Astrocyte of the spinal cord (primary cell): ENCODE data around the gene STN1.

Experiments
- DNase-seq: peaks from one replicate; pipeline ENCODE4 v3.0.0; 2011; ENCODE audit warnings: low read depth, low spot score
- H3K4me3 ChIP-seq: 2 replicates; pipeline ENCODE4 v1.5.1; 2011; ENCODE audit warnings: low read depth, mild to moderate bottlenecking, low read length, moderate library complexity
- CTCF ChIP-seq: IDR thresholded peaks from 2 replicates; pipeline ENCODE4 v1.5.1; 2012; ENCODE audit warnings: low read depth, mild to moderate bottlenecking, low read length, inconsistent platforms
- in situ Hi-C: cut with HindIII; loops from 2 replicates; pipeline ENCODE4 v1.10.0; 2017; ENCODE audit warnings: low sequenced_read_pairs

Gene STN1

GRCh38 chr10:103856797-103857170 is 61.2 kb downstream of the STN1 start:
- DNase-seq: no peak
- in situ Hi-C loops: no loop called here
- TF ChIP-seq CTCF: no peak
- H3K4me3 ChIP-seq: no peak overlapping the region

GRCh38 chr10:103855852-103856796 is 61.9 kb downstream of the STN1 start:
- TF ChIP-seq CTCF: no peak
- in situ Hi-C loops: no loop called here
- DNase-seq: no peak

DNA sequence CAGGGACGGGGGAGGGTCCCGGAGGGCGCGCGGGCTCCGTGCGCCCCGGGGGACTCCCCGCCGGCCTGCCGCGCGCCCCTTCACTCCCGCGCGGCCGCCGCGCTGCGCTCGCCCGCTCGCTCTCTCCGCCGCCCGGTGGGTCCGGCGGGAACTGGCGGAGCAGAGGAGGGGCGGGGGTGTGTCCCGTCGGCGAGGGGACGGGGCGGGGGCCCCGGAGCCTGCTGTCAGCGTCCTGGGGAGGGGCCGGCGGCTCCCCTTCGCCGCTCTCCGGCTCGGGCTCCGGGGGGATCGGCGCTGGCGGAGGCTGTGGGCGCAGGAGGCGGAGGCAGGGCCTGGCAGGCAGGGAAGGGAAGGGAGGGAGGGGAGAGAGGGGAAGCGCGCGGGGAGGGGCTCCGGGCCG is 62.6 kb downstream of the STN1 start, which contains the start of gene SH3PXD2A:
Gene SH3PXD2A, minus strand, starts transcription at position 153 of the 400 bp plus-strand sequence. CDS start 310 bp downstream, outside the sequence.
- DNase-seq: peak; percentile 29
- peak within 1 kb of the TSS; percentile 75 for H3K4me3 ChIP-seq
- peak; percentile 3 for TF ChIP-seq CTCF
- in situ Hi-C loops: no loop called here

More at GRCh38 chr10:103855852-103856796, 61.9 kb downstream of the STN1 start:
- H3K4me3 ChIP-seq: peak overlapping the region; percentile 75

DNA sequence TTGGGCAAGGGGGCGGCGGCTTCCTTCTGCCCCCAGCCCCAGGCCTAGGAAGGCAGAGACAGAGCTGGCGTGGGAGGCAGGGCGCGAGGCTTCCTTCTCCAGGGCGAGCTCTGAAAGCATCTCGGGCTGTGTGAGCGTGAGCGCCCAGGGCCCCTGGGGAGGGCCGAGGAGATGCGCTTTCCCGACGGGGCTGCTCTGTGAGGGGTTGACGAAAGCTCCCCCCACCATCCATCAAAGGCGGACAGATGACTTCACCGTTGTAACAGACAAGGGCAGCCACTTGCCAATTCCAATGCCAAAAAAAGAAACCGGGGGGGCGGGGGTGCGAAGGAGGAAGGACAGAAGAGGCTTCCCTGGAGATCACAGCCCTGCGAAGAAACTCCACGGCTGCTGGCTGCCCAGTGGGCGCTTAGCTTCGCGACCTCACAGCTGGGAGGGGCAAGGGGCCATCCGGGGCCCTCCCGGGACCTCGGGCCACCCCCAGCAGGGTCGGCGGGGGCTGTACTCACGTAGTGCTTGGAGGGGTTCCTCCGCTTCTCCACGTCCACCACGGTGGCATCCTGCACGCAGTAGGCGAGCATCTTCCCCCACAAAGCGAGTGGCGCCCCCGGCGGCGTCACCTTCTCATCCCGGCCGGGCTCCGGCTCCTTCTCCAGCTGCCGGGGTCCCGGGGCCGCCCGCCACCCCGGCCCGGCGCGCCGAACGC is 63.1 kb downstream of the STN1 start:
- DNase-seq: peak; percentile 32
- peak overlapping the region; percentile 75 for H3K4me3 ChIP-seq
- in situ Hi-C loops: no loop called here
- TF ChIP-seq CTCF: no peak

DNA sequence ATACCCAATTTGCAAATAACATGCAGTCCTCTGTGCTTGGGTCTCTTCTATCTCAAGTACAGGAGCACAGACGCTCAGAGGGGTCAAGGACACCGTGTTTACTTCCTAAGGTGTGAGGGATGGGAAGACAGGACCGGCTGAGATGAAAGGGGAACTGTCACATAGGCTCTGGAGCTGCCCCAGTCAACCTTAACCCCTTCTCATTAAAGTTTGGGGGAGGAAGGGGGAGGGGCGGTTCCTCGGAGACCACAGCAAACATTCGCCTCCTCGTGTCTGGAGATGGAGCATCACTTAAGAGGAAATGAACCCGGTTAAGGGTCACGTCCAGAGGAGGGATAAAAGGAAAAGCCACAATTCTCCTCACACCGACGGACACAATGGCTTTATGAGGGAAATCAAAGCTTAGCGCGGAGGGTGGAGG is 63.7 kb downstream of the STN1 start:
- peak; percentile 45 for DNase-seq
- in situ Hi-C loops: no loop called here
- H3K4me3 ChIP-seq: peak overlapping the region; percentile 75

More for the DNA sequence above, 63.7 kb downstream of the STN1 start:
- peak; percentile 6 for TF ChIP-seq CTCF
